H9 (cell line): ENCODE data around the gene COPE. TPM values are rescaled to one million over a fixed set of nuclear protein-coding genes. Genes with fewer than 3 reads are reported as not detected.

Experiments used
- DNase-seq: peaks from one replicate; pipeline ENCODE4 v3.0.0-alpha.2; 2017
- H2AFZ ChIP-seq: one replicate; pipeline ENCODE4 v1.6.1; 2013; ENCODE audit warnings: mild to moderate bottlenecking, low read length, control low read depth, moderate library complexity
- H2AK5ac ChIP-seq: 2 replicates; pipeline ENCODE4 v1.6.1; 2013; ENCODE audit warnings: low read length, control low read depth, mixed read lengths; ENCODE audit not compliant: insufficient read length
- H2BK120ac ChIP-seq: one replicate; pipeline ENCODE4 v1.6.1; 2013; ENCODE audit warnings: low read depth, mild to moderate bottlenecking, low read length, control low read depth, inconsistent platforms; ENCODE audit not compliant: poor library complexity, severe bottlenecking
- H2BK12ac ChIP-seq: 2 replicates; pipeline ENCODE4 v1.6.1; 2013; ENCODE audit warnings: low read length, control low read depth, mixed read lengths, low read depth; ENCODE audit not compliant: insufficient read length
- H2BK15ac ChIP-seq: 2 replicates; pipeline ENCODE4 v1.6.1; 2013; ENCODE audit warnings: low read depth, low read length, control low read depth
- H2BK20ac ChIP-seq: one replicate; pipeline ENCODE4 v1.6.1; 2013; ENCODE audit warnings: low read depth, mild to moderate bottlenecking, low read length, control low read depth, inconsistent platforms; ENCODE audit not compliant: poor library complexity, severe bottlenecking
- H2BK5ac ChIP-seq: 2 replicates; pipeline ENCODE4 v1.6.1; 2013; ENCODE audit warnings: low read length, control low read depth, mixed read lengths; ENCODE audit not compliant: insufficient read length
- H3K14ac ChIP-seq: 2 replicates; pipeline ENCODE4 v1.6.1; 2013; ENCODE audit warnings: low read length, control low read depth; ENCODE audit not compliant: insufficient read depth
- H3K18ac ChIP-seq: 2 replicates; pipeline ENCODE4 v1.6.1; 2013; ENCODE audit warnings: low read depth, mild to moderate bottlenecking, mixed read lengths, low read length, control low read depth; ENCODE audit not compliant: insufficient read length
- H3K23ac ChIP-seq: 2 replicates; pipeline ENCODE4 v1.6.1; 2013; ENCODE audit warnings: low read length, control low read depth, mixed read lengths, low read depth; ENCODE audit not compliant: insufficient read length
- H3K23me2 ChIP-seq: 2 replicates; pipeline ENCODE4 v1.6.1; 2013; ENCODE audit warnings: low read depth, mild to moderate bottlenecking, mixed read lengths, low read length, control low read depth; ENCODE audit not compliant: insufficient read length, poor library complexity, severe bottlenecking
- H3K27ac ChIP-seq: 2 replicates; pipeline ENCODE4 v1.5.1; 2013; ENCODE audit warnings: low read length, control low read depth, mixed read lengths, low read depth; ENCODE audit not compliant: insufficient read length
- H3K27me3 ChIP-seq: 2 replicates; pipeline ENCODE4 v1.6.1; 2013; ENCODE audit warnings: low read length, control low read depth, inconsistent platforms; ENCODE audit not compliant: insufficient read depth
- H3K4ac ChIP-seq: 2 replicates; pipeline ENCODE4 v1.6.1; 2013; ENCODE audit warnings: low read depth, mild to moderate bottlenecking, control low read depth, inconsistent platforms, low read length, moderate library complexity
- H3K4me1 ChIP-seq: 2 replicates; pipeline ENCODE4 v1.6.1; 2013; ENCODE audit warnings: low read length, control low read depth, inconsistent platforms; ENCODE audit not compliant: insufficient read depth
- H3K4me2 ChIP-seq: 2 replicates; pipeline ENCODE4 v1.6.1; 2013; ENCODE audit warnings: low read length, control low read depth, mixed read lengths; ENCODE audit not compliant: insufficient read length, insufficient read depth
- H3K56ac ChIP-seq: 2 replicates; pipeline ENCODE4 v1.6.1; 2013; ENCODE audit warnings: low read depth, mild to moderate bottlenecking, mixed read lengths, low read length, control low read depth; ENCODE audit not compliant: insufficient read length
- H3K79me1 ChIP-seq: 2 replicates; pipeline ENCODE4 v1.6.1; 2013; ENCODE audit warnings: low read depth, mild to moderate bottlenecking, moderate library complexity, low read length, control low read depth, inconsistent platforms; ENCODE audit not compliant: insufficient read depth, poor library complexity, severe bottlenecking
- H3K79me2 ChIP-seq: 2 replicates; pipeline ENCODE4 v1.6.1; 2013; ENCODE audit warnings: low read length, control low read depth, inconsistent platforms; ENCODE audit not compliant: insufficient read depth
- H3K9ac ChIP-seq: 2 replicates; pipeline ENCODE4 v1.6.1; 2013; ENCODE audit warnings: low read length, control low read depth, mixed read lengths; ENCODE audit not compliant: insufficient read length; ENCODE audit errors: extremely low read depth
- H3K9me3 ChIP-seq: one replicate; pipeline ENCODE4 v1.6.1; 2013; ENCODE audit warnings: low read depth, low read length, inconsistent platforms; ENCODE audit not compliant: control insufficient read depth
- H3T11ph ChIP-seq: one replicate; pipeline ENCODE4 v1.6.1; 2013; ENCODE audit warnings: mild to moderate bottlenecking, low read length, control low read depth, inconsistent platforms
- H4K20me1 ChIP-seq: one replicate; pipeline ENCODE4 v1.6.1; 2013; ENCODE audit not compliant: control insufficient read depth, insufficient read length, insufficient read depth
- H4K5ac ChIP-seq: 2 replicates; pipeline ENCODE4 v1.6.1; 2013; ENCODE audit warnings: low read depth, mild to moderate bottlenecking, mixed read lengths, low read length, control low read depth; ENCODE audit not compliant: insufficient read length
- H4K8ac ChIP-seq: replicated peaks from 2 replicates; pipeline ENCODE4 v1.6.1; 2013; ENCODE audit warnings: low read length, control low read depth, mixed read lengths, low read depth; ENCODE audit not compliant: insufficient read length
- H4K91ac ChIP-seq: 2 replicates; pipeline ENCODE4 v1.6.1; 2013; ENCODE audit warnings: low read depth, mild to moderate bottlenecking, moderate library complexity, mixed read lengths, low read length, control low read depth; ENCODE audit not compliant: insufficient read length
- H3K27ac Mint-ChIP-seq, 3 experiments: 2 replicates in 2 of 3; 3 replicates in 1 of 3; pipeline ENCODE4 v1.8.0; 2020 to 2021; ENCODE audit warnings: mixed read lengths in 3 of 3, mild to moderate bottlenecking in 1 of 3, moderate library complexity in 1 of 3
- H3K27me3 Mint-ChIP-seq: 2 replicates; pipeline ENCODE4 v1.8.0; 2021; ENCODE audit warnings: low read depth, mild to moderate bottlenecking, moderate library complexity, mixed read lengths
- H3K36me3 Mint-ChIP-seq, 3 experiments: 2 replicates in 2 of 3; 3 replicates in 1 of 3; pipeline ENCODE4 v1.8.0; 2020 to 2021; ENCODE audit warnings: low read depth in 3 of 3, mixed read lengths in 3 of 3; ENCODE audit not compliant: insufficient read depth in 1 of 3
- H3K4me1 Mint-ChIP-seq, 2 experiments: 2 replicates each; pipeline ENCODE4 v1.8.0; 2020; ENCODE audit warnings: mixed read lengths in 2 of 2
- H3K4me3 Mint-ChIP-seq, 2 experiments: 2 replicates in 1 of 2; 3 replicates in 1 of 2; pipeline ENCODE4 v1.8.0; 2020 to 2021; ENCODE audit warnings: mild to moderate bottlenecking in 2 of 2, mixed read lengths in 2 of 2, moderate library complexity in 1 of 2
- H3K9me3 Mint-ChIP-seq, 2 experiments: 2 replicates in 1 of 2; 3 replicates in 1 of 2; pipeline ENCODE4 v1.8.0; 2020; ENCODE audit warnings: mild to moderate bottlenecking in 2 of 2, mixed read lengths in 2 of 2, moderate library complexity in 1 of 2
- WGBS: extraction: QIAGEN DNeasy Blood & Tissue Kit; methylation state at CpG from one replicate; pipeline ENCODE4 v1.1.7; 2013; ENCODE audit warnings: missing lambda C conversion rate, low lambda C conversion rate, mixed read lengths; ENCODE audit not compliant: insufficient read length; ENCODE audit errors: extremely low coverage; 5-methylcytosine and 5-hydroxymethylcytosine counted together
- total RNA-seq: library from RNA; stranded (reverse); gene quantifications from 2 replicates; pipeline ENCODE4 v1.2.1, GENCODE V29; 2021
- TF ChIP-seq, protein P1 (sequence below): fragments of 200-600 bp; sonication (generic); conservative IDR thresholded peaks from 3 replicates; pipeline ENCODE4 v1.8.0; 2021; ENCODE audit warnings: antibody characterized with exemption, mild to moderate bottlenecking

COPE gene
- total RNA-seq, 1 experiment from 2014 or later, result 198 TPM

DNA sequence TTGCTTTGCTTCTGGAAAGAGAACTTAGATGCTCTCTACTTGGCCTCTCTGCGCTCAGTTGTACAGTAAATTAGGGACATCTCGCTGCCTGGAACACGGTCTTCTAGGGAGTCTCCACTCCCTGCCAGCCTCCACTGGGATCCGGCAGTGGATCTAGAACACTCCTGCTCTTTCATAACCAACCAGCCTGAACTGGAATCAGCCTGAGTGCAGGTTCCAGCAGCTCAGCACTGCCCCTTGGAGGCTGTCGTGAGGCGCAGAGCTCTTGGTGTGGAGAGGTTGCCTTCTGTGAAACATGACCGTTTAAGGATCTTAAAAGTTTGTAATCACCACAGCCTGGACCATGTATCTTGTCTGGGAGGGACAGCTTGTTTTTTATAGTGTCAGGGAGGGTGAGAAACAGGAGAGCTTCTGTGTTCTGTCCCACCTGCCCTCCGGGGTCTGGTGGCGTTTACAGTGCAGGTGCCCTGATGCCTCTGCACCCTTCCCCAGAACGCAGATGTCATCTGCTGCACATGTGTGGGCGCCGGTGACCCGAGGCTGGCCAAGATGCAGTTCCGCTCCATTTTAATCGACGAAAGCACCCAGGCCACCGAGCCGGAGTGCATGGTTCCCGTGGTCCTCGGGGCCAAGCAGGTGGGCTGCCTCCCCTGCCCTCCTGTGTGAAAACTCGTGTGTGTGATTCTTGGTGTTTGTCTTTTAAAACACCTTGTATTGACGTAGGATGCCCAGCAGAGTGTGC is 62.6 kb downstream of the COPE start:
- H3K56ac ChIP-seq, result no peak overlapping the region
- H2BK5ac ChIP-seq, result no peak overlapping the region
- H3K14ac ChIP-seq, result no peak overlapping the region
- H3K23ac ChIP-seq, result no peak overlapping the region
- H3K79me1 ChIP-seq, result no peaks in the 10 kb centered on the region
- H3K9ac ChIP-seq, result no peak overlapping the region
- H2AK5ac ChIP-seq, result no peak overlapping the region
- no peak overlapping the region for H3K4me3 Mint-ChIP-seq
- no peaks in the 10 kb centered on the region for H4K20me1 ChIP-seq
- H3K36me3 Mint-ChIP-seq, result peaks cover 45 to 93% (median 87%) of the 10 kb centered on the region in 3 experiments
- no peak overlapping the region for H2BK120ac ChIP-seq
- H4K5ac ChIP-seq, result no peak overlapping the region
- H2BK12ac ChIP-seq, result no peak overlapping the region
- no peaks in the 10 kb centered on the region for H3K27me3 Mint-ChIP-seq
- no peaks in the 10 kb centered on the region for H3K9me3 Mint-ChIP-seq
- no peaks in the 10 kb centered on the region for H3K4me1 Mint-ChIP-seq
- H2AFZ ChIP-seq, result no peak overlapping the region
- H3T11ph ChIP-seq, result no peak overlapping the region
- no peak for DNase-seq
- H3K27ac Mint-ChIP-seq, result peak overlapping the region; percentile 41 to 93 (median 75); a peak in 4 of 7 replicates
- no peak overlapping the region for H3K4ac ChIP-seq
- H2BK20ac ChIP-seq, result no peak overlapping the region
- no peak overlapping the region for H2BK15ac ChIP-seq
- TF ChIP-seq, protein P1, sequence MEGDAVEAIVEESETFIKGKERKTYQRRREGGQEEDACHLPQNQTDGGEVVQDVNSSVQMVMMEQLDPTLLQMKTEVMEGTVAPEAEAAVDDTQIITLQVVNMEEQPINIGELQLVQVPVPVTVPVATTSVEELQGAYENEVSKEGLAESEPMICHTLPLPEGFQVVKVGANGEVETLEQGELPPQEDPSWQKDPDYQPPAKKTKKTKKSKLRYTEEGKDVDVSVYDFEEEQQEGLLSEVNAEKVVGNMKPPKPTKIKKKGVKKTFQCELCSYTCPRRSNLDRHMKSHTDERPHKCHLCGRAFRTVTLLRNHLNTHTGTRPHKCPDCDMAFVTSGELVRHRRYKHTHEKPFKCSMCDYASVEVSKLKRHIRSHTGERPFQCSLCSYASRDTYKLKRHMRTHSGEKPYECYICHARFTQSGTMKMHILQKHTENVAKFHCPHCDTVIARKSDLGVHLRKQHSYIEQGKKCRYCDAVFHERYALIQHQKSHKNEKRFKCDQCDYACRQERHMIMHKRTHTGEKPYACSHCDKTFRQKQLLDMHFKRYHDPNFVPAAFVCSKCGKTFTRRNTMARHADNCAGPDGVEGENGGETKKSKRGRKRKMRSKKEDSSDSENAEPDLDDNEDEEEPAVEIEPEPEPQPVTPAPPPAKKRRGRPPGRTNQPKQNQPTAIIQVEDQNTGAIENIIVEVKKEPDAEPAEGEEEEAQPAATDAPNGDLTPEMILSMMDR, result peak; percentile 52
- H3K9me3 ChIP-seq, result no peaks in the 10 kb centered on the region
- no peak overlapping the region for H3K27ac ChIP-seq
- H3K18ac ChIP-seq, result no peak overlapping the region
- H3K4me2 ChIP-seq, result no peak overlapping the region
- no CpG with 5 or more reads among the region's 22 CpGs for WGBS
- H3K27me3 ChIP-seq, result no peaks in the 10 kb centered on the region
- H3K4me1 ChIP-seq, result no peaks in the 10 kb centered on the region
- no peaks in the 10 kb centered on the region for H3K79me2 ChIP-seq
- no peak overlapping the region for H4K8ac ChIP-seq
- H3K23me2 ChIP-seq, result no peaks in the 10 kb centered on the region
- no peak overlapping the region for H4K91ac ChIP-seq
